Glutamatergic neuron (in vitro differentiated cells): Measurements from ENCODE around the gene SLC12A9. TPM values are rescaled to one million over a fixed set of nuclear protein-coding genes. Genes with fewer than 3 reads are reported as not detected.
"Not testable (repeated sequence)": the region's sequence is repeated elsewhere in the genome, so short reads cannot be mapped to it uniquely, and the experiment has no call there.

Source experiments
- DNase-seq: peaks from one replicate; pipeline ENCODE4 v3.0.0; 2022
- H3K27ac Mint-ChIP-seq: one replicate; pipeline ENCODE4 v1.8.0; 2020; ENCODE audit warnings: mild to moderate bottlenecking, mixed read lengths, inconsistent platforms; ENCODE audit not compliant: unreplicated experiment
- H3K27me3 Mint-ChIP-seq: one replicate; pipeline ENCODE4 v1.8.0; 2020; ENCODE audit warnings: mild to moderate bottlenecking, moderate library complexity, mixed read lengths, inconsistent platforms; ENCODE audit not compliant: unreplicated experiment
- H3K36me3 Mint-ChIP-seq: one replicate; pipeline ENCODE4 v1.8.0; 2020; ENCODE audit warnings: mild to moderate bottlenecking, mixed read lengths, inconsistent platforms; ENCODE audit not compliant: unreplicated experiment
- H3K4me1 Mint-ChIP-seq: one replicate; pipeline ENCODE4 v1.8.0; 2020; ENCODE audit warnings: mild to moderate bottlenecking, low read depth, mixed read lengths, inconsistent platforms; ENCODE audit not compliant: unreplicated experiment
- H3K4me3 Mint-ChIP-seq: one replicate; pipeline ENCODE4 v1.8.0; 2020; ENCODE audit warnings: mild to moderate bottlenecking, mixed read lengths, inconsistent platforms; ENCODE audit not compliant: unreplicated experiment
- H3K9me3 Mint-ChIP-seq: one replicate; pipeline ENCODE4 v1.8.0; 2020; ENCODE audit warnings: mild to moderate bottlenecking, moderate library complexity, mixed read lengths, inconsistent platforms; ENCODE audit not compliant: unreplicated experiment
- CTCF ChIP-seq: fragments of 200-600 bp; sonication (generic); IDR thresholded peaks from one replicate; pipeline ENCODE4 v1.5.0; 2021; ENCODE audit not compliant: partially characterized antibody, unreplicated experiment
- total RNA-seq: library from RNA; stranded (reverse); fragmentation: NEBNext Ultra II Directional; extraction: Animal tissue kit (Norgen Biotek cat#: 25700); gene quantifications from one replicate; pipeline ENCODE4 v1.2.1, GENCODE V29; 2021; ENCODE audit not compliant: unreplicated experiment

SLC12A9 gene
- total RNA-seq, 1 donor from 2014 or later: 36.7 TPM

GRCh38 chr7:100899432-100899831 lies 46.9 kb downstream of the SLC12A9 start:
- Mint-ChIP-seq H3K4me3 (no peak overlapping the region), H3K27ac (no peak overlapping the region), H3K36me3 (peaks cover 5% of the 10 kb centered on the region), H3K4me1 (peaks cover 5% of the 10 kb centered on the region), H3K27me3 (peaks cover 7% of the 10 kb centered on the region), H3K9me3 (peaks cover 9% of the 10 kb centered on the region)
- TF ChIP-seq CTCF: no peak
- no peak for DNase-seq

GRCh38 chr7:100900978-100901377 lies 48.5 kb downstream of the SLC12A9 start:
- Mint-ChIP-seq H3K27me3 (peaks cover 5% of the 10 kb centered on the region), H3K36me3 (peaks cover 5% of the 10 kb centered on the region), H3K4me1 (peaks cover 4% of the 10 kb centered on the region), H3K27ac (no peak overlapping the region), H3K4me3 (no peak overlapping the region), H3K9me3 (peaks cover 7% of the 10 kb centered on the region)
- no peak for TF ChIP-seq CTCF
- DNase-seq: no peak

- Mint-ChIP-seq H3K27me3 (no peaks in the 10 kb centered on the region), H3K36me3 (peaks cover 5% of the 10 kb centered on the region), H3K4me1 (no peaks in the 10 kb centered on the region), H3K27ac (no peak overlapping the region), H3K4me3 (no peak overlapping the region), H3K9me3 (peaks cover 4% of the 10 kb centered on the region)
- DNase-seq: no peak
- TF ChIP-seq CTCF: no peak
Observed at GRCh38 chr7:100901921-100902332, 49.4 kb downstream of the SLC12A9 start.

GRCh38 chr7:100902638-100903037 lies 50.1 kb downstream of the SLC12A9 start:
- no peak overlapping the region for H3K4me3 Mint-ChIP-seq
- DNase-seq: no peak
- H3K27me3 Mint-ChIP-seq: no peaks in the 10 kb centered on the region

GRCh38 chr7:100908512-100908911 lies 56.0 kb downstream of the SLC12A9 start:
- Mint-ChIP-seq H3K27ac (no peak overlapping the region), H3K9me3 (no peaks in the 10 kb centered on the region), H3K4me1 (no peaks in the 10 kb centered on the region), H3K27me3 (no peaks in the 10 kb centered on the region), H3K36me3 (peaks cover 5% of the 10 kb centered on the region), H3K4me3 (no peak overlapping the region)
- no peak for TF ChIP-seq CTCF
- DNase-seq: no peak

More at GRCh38 chr7:100902638-100903037, 50.1 kb downstream of the SLC12A9 start:
- no peak for TF ChIP-seq CTCF
- Mint-ChIP-seq H3K9me3 (peaks cover 4% of the 10 kb centered on the region), H3K36me3 (peaks cover 5% of the 10 kb centered on the region), H3K27ac (no peak overlapping the region), H3K4me1 (no peaks in the 10 kb centered on the region)

GRCh38 chr7:100910443-100910842 lies 57.9 kb downstream of the SLC12A9 start:
- not testable (repeated sequence) for H3K36me3 Mint-ChIP-seq, H3K9me3 Mint-ChIP-seq, H3K27me3 Mint-ChIP-seq, H3K4me1 Mint-ChIP-seq, H3K4me3 Mint-ChIP-seq, H3K27ac Mint-ChIP-seq, DNase-seq
